ENCODE measurements around the gene APOBEC3A.

DNA sequence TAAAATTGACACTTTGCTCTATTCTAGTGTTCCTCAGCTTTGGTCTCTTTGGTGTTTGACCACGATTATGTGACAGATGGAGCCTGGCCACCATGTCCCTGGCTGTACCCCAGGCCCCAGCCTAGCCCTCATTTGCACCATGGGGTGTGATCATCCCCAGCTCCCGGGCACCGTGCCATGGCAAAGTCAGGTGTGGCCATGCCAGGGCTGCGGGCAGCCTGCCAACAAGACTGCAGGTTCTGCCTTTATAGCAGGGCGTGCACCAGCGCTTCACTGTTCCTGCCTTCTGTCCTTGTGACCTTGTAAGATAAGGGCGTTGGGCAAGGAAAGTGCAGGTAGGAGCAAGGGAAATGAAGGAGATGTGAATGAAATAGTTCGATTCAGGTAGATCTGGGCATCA, 22.4 kb upstream of the APOBEC3A start:
- TF ChIP-seq, protein P1, sequence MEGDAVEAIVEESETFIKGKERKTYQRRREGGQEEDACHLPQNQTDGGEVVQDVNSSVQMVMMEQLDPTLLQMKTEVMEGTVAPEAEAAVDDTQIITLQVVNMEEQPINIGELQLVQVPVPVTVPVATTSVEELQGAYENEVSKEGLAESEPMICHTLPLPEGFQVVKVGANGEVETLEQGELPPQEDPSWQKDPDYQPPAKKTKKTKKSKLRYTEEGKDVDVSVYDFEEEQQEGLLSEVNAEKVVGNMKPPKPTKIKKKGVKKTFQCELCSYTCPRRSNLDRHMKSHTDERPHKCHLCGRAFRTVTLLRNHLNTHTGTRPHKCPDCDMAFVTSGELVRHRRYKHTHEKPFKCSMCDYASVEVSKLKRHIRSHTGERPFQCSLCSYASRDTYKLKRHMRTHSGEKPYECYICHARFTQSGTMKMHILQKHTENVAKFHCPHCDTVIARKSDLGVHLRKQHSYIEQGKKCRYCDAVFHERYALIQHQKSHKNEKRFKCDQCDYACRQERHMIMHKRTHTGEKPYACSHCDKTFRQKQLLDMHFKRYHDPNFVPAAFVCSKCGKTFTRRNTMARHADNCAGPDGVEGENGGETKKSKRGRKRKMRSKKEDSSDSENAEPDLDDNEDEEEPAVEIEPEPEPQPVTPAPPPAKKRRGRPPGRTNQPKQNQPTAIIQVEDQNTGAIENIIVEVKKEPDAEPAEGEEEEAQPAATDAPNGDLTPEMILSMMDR (IDR thresholded peaks at IDR 0.05) = no peak
- TF ChIP-seq POLR2A (IDR thresholded peaks at IDR 0.05) (no peak), POLR2AphosphoS5 (IDR thresholded peaks at IDR 0.05) (peak in 1 of 2 donors; percentile 29)
